PC-3 (cell line): Measurements from ENCODE around the gene ASTN2.

Experiments used
- CTCF ChIP-seq: fragments of 300-600 bp; sonication (generic); conservative IDR thresholded peaks from 2 replicates; pipeline ENCODE4 v1.5.1; 2017; ENCODE audit warnings: antibody characterized with exemption, low read depth, mild to moderate bottlenecking, low read length
- EZH2 ChIP-seq: fragments of 300-600 bp; sonication (generic); IDR thresholded peaks from one replicate; pipeline ENCODE4 v1.6.1; 2017; ENCODE audit warnings: antibody characterized with exemption, mild to moderate bottlenecking, low read length; ENCODE audit not compliant: unreplicated experiment

- TF ChIP-seq CTCF (no peak), EZH2 (no peak)
These were observed 845.7 kb downstream of the ASTN2 start for GRCh38 chr9:116569111-116569510.
